Stimulated activated CD4-positive, alpha-beta T cell treated with anti-CD3 and anti-CD28 coated beads, Interleukin-15, amount 100 ng/mL, for 24 hours (primary cell): ENCODE data around the gene KIF5C.
"Not testable (repeated sequence)": the region's sequence is repeated elsewhere in the genome, so short reads cannot be mapped to it uniquely, and the experiment has no call there.

Experiments
- DNase-seq: peaks from one replicate; pipeline ENCODE4 v3.0.0-alpha.2; 2020

Gene KIF5C

DNA sequence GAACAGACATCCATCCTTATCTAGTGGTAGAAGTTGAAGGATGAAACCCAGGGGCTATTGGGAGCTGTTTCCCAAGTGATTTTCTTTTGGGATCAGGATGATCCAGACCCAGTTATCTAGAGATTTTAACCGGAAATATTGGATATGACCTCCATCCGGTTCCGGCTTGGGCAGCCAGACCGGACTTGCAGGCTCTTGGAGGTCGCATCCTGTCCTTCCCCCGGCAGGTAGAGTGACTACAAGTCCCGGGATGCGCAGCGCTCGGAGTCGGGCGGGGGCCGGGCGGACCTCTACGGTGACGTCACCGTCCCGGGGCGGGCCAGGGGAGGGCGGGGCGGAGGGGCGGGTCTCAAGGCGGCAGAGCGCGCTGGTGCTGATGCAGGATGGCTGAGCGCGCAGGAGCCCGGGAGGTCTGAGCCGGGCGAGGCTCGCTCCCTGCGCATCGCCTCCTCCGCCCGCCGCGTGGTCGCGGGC, at the start of gene KIF5C:
Gene KIF5C (plus strand): TSS at position 360 of the 474 bp plus-strand sequence. CDS start 391 bp downstream, outside the sequence.
- DNase-seq, result peak; percentile 93

DNA sequence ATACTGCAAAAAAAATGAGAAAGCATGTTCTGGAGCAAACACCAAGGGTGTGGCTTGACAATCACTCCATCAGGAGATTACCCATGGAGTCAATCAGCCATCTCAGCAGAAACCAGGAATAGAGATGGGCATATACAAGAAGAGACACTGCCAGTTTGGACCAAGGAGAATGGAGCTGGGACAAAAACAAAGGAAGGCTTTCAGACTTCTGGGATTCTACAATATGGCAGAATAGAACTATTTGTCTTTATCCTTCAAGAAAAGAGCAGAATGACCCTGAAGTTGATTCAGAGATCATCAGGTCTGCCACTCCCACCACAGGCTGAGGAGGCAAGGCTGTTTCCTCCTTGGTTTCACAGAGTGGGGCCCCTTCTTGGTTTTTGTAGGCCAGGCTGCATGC, 48.2 kb upstream of the KIF5C start:
- no peak for DNase-seq

DNA sequence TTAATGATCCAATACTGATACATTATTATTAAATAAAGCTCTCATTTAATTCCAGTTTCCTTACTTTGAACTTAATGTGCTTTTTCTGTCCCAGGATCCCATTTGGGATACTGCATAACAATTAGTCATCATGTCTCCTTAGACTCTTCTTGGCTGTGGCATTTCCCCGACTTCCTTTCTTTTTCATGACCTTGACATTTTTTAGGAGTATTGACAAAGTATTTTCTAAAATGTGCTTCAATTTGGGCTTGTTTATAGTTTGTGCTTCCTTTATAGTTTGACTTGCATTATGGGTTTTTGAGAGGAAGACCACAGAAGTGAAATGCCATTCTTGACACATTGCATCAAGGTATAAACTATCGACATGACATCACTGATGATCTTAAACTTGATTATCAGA, 46.1 kb upstream of the KIF5C start:
- DNase-seq, result no peak

DNA sequence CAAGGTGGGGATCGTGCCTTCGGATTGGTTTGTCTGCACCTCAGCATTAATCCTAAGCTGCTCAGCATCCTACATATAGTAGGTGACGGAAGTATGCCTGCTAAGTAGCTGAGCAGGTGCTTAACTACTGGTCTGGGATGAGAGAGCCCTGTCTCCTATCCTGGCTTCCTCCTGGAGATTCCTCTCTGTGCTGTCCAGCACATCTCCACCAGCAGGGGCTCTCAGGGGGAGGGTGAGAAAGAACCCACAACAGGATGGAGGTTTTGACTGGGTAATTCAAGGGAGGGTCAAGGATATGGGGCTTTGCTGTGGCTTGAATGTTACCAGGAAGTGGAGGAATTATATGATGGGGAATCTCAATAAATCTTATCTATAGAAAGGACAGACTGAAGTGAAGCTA, 45.4 kb upstream of the KIF5C start:
- no peak for DNase-seq

DNA sequence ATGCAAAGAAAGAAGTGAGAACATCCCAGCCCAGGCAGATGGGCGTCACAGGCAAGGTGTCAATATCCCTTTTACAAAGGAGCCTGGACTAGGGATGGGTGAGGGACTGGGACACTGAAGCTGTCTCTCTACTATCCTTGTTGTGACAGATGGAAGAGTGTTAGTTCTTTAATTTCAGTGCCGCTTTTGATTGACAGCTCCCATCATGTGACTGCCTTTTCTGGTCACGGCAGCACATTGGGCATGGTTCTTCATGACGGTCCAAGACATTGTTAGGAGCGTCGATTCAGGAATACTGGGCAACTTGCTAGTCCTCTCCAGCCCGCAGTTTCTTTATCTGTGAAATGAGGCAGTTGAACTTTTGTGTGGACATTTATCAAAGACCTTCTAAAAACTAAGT, 42.4 kb upstream of the KIF5C start:
- DNase-seq, result no peak

DNA sequence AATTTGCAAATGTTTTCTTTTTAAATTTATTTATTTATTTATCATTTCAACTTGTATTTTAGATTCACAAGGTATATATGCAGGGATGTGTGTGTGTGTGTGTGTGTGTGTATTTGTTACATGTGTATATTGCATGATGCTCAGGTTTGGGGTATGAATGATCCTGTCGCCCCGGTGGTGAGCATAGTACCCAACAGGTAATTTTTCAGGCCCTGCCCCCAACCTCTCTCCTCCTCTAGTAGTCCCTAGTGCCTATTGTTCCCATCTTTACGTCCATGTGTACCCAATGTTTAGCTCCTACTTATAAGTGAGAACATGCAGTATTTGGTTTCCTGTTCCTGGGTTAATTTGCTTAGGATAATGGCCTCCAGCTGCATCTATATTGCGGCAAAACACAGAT, 33.0 kb upstream of the KIF5C start:
- DNase-seq, result no peak

DNA sequence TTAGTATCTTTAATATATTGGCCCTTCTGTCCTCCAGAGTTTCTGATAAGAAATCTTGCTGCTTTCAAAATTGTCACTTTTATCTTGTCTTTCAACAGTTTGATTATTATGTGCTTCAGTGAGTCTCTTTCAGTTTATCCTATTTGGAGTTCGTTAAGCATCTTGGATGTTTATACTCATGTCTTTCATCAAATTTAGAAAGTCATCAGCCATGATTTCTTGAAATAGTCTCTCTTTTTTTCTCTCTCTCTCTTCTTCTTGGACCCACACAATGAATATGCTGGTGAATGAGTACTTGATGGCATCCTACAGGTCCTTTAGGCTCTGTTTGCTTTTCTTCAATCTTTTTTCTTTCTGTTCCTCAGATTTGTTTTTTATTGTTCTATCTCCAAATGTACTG, 26.9 kb upstream of the KIF5C start:
- no peak for DNase-seq

DNA sequence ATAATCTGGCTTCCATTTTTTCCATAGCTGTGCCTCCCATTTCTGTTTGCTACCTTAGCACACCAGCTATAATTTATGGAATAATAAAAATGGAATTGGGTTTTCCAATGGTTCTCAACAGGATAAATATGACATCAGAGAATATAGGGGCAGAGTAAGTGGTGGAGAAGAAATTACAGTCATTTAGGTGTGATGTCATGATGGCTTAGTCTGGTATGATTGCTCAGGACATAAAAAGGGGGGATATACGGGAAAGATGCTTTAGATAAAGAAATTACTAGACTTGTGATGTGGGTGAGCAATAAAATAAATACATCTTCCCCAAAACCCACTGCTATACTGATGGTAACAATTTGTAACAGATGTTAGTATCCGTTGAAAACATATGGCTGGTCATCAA, 21.6 kb upstream of the KIF5C start:
- DNase-seq, result no peak

DNA sequence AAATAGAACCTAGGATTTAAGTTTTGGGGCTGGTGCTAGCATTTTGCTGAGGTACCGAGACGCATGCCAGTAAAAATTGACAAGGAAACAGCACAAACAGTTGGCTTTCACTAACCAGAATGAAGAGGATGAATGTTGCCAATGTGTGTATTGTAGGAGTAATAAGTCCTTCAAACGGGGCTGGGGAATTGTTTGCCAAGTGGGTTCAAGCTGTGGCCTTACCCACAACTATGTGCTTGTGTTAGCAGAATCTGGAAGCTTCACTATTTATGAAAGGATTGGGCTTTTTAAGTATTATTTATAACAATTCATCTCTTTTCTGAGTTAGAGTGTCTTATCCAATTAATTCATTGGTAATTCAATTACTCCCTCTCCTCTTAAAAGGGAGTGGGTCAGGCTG, 15.0 kb upstream of the KIF5C start:
- no peak for DNase-seq

DNA sequence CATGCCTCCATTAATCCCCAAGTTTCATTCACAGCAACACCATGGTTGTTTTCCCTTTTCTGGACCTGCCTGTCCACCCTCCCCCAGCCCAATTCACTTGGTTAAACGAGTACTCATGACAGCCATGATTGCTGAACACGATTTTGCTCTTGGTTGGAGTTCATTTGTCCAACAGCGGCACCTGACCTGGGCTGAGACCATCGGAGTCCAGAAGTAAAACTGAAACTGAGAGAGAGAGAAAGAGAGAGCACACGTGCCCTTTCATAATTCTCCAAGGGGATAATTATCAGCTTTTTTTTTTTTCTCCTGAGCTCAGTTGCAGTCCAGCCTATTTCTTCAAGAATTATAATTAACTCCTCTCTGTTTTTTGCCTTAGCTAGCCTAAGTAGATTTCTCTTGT, 13.7 kb upstream of the KIF5C start:
- no peak for DNase-seq

DNA sequence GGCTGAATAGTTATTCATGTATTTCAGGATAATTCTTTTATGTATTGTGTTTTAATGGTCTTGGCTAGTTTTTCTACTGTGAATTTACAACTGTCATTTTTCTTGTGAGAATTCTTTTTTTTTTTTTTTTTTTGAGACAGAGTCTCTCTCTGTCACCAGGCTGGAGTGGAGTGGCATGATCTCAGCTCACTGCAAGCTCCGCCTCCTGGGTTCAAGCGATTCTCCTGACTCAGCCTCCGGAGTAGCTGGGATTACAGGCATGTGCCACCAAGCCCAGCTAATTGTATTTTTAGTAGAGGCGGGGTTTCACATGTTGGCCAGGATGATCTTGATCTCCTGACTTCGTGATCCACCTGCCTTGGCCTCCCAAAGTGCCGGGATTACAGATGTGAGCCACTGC, 12.5 kb upstream of the KIF5C start:
- DNase-seq, result not testable (repeated sequence)

DNA sequence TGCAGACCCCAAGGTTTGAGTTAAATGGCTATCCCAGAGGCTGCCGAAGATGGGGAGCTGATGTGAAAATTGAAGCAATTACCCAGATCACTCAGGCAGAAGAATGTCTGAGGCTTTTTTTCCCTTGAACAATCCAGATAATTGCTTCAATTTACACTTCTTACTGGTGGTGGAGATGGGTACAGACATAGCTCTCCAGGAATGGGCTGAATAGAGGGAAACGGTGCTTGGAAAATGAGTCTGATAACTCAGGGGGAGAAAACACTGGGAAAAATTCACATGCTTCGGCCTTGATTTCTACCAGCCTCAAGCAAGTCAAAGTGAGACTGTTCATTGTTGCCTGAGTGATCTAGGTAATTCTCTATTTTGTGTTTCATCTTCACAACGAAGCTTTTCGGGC, 9.5 kb upstream of the KIF5C start:
- no peak for DNase-seq

DNA sequence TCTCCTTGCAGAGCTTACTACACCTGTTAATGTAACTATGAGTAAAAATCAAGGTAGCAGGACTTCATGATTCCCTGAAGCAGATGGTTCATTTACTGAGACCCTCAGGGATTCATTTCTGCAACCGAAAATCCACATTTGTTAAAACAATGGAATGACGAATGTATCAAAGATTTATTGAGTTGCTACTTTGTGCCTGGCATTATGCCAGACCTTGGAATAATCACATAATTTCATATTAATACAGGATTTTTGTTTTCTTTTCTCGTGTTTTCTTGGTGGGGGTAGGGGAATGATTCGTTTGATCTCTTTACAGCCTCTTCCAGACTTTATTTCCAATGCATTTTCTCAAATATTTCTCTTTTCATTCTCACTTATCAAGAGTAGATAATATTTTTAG, 8.9 kb upstream of the KIF5C start:
- no peak for DNase-seq

DNA sequence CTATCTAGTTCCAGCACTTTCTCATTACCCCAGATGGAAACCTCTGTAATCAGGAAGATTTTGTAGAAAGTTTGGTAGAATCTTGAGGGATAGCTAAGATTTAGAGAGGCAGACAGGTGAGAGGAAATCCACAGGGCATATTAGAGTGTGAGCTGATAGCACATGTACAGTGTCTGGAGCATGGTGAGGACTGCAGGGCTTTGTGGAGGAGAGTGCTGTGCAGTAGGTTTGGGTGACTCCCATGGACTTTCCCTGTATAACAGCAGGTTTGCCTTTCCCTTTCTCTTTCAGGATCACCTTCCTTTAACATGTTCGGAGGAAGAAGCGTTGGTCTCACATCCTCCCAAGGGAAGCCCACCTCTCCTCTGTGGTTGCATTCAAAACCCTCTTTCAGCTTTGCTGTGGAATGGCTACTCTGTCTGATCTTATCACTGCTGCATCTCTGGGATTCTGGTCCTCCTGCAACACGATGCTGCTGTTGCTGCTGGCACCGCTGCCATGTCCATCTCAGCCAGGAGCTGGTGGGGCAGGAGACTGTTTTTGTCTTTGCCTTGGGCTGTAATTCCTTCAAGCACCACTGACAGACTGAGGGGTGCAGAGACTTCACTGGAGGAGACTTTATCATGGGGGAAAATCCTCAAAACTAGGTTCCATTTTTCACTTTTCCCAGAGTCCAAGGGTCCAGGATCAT, 7.8 kb upstream of the KIF5C start:
- DNase-seq, result no peak

DNA sequence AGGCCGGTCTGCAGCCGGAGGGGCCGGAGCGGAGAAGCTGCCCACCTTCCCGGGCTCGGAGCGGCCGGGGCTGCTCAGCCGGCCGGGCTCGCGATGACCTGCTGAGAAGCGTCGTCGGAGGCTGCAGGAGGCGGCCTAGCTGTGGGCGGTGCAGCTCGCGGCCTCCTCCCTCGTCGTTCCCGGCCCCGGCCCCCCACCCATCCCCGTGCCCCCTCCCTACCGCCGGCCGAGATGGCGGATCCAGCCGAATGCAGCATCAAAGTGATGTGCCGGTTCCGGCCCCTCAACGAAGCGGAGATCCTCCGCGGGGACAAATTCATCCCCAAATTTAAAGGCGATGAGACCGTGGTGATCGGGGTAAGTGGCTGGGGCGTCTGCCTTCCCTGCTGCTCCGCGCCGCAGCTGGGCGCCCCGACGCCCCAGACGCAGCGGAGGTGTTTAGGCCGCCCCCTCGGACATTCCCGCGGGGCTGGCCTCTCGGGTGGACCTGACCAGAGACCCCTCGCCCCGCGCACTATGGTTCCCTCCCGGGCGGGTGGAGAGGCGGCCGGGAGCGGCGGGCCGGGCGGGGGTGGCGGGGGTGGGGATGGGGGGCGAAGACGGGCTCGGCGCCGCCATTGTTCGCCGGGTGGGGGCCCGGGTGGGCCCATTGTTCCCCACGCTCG, 492 bp downstream of the KIF5C start:
- peak; percentile 33 for DNase-seq

DNA sequence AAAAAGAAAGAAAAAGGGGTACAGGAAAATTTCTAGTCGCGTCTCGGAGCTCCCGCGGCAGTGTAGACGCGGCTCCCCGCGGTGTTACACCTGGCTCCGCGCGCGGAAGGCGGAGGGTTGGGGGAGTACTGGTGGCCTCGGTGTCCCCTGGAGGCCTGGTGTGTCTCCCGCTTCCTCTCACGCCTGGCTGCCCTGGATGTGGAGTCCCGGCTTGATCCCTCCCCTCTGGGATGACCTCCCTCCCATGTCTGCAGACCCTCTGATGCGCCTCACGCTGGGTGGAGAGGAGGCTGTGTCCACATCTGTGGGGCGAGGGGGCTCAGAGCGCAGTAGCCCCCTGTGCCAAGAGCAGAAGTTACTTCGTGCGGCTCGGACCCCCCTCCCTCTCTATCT, 1.2 kb downstream of the KIF5C start:
- peak; percentile 37 for DNase-seq

DNA sequence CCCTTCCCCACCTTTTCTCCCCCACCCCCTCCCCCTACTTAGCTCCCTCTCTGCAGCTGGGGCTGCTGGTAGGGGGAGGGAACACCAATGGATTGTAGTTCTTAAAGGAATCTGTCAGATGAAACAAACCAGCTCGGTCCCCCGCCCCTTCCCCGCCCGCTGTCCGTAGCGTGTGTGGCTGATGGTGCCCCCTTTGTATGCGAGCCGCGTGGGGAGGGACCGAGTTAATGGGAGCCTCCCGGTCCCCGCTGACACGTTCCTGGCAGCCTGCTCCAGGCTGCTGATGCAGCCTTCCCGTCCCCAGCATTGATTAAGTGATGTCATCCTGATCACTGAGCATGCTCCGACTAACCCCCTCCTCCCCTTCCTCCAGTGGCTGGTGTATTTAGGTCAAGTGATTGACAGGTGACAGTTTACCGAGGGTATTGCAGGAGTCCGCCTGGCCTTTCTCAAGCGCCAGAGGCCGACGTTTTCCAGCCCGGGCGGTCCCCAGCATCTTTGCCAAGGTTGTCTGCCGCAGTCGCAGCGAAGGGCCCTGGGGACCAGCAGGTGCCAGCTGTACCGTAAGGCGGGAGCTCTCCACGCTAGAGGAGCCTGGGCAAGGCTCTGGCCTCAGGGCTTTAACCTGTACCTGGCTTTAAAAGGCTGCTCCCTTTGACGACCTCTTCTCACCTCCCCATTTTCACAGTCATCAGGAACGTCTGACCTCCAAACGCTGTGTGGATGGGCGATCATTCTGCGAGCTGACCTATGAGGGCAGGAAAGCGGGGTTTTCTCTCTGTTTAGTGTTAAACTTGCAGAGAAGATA, 1.8 kb downstream of the KIF5C start:
- peak; percentile 61 for DNase-seq

DNA sequence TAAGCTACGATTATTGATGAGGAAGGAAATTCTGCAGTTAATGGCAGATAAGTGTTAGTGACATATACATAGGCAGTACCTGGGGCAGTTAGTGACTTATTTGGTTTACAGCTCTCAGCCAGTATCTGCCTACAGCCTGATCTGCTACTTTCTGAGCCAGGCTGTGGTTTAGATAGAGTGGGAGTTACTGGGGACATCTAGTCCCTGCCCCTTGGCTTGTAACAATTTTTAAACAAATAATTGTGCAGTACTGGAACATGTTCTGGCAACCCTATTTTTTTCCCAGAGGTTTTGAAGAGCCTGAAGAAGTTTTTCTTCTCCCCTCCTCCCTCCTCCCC, 2.3 kb downstream of the KIF5C start:
- DNase-seq, result no peak

DNA sequence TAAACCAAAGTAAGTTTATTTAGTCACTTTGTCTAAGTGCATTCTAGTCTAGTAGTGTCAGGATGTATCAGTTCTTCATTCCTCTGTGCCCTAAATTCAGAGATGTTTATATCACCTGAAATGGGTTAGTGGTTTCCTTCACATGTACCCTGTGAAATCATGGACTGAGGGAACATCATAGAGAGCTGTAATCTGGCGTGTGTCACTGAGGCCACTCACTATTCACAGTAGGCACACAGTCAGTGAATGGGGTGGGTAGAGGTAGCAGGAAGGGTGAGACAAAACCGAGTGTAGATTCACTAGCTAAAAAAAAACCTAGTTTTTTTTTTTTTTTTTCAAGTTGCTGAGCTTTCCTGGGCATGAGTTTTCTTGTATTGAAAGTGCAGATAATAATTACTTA, 5.6 kb downstream of the KIF5C start:
- DNase-seq, result no peak

DNA sequence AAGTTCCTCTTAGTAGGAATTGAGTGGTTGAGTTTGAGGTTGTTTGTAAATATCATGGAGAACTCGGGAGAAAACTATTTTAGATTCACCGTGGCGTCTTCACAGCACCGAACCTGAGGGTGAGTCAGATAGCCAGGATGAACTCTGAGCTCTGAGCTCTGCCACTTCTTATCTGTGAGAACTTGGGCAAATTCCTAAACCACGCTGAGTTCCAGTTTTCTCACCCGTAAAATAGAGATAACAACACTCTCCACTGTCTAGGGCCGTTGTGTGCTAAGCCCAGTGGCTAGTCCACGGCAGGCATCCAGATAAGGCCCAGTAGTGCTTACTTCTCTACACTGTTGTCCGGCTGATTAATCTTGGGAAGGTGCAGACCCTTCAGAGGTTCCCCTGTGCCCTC, 7.0 kb downstream of the KIF5C start:
- DNase-seq, result no peak

DNA sequence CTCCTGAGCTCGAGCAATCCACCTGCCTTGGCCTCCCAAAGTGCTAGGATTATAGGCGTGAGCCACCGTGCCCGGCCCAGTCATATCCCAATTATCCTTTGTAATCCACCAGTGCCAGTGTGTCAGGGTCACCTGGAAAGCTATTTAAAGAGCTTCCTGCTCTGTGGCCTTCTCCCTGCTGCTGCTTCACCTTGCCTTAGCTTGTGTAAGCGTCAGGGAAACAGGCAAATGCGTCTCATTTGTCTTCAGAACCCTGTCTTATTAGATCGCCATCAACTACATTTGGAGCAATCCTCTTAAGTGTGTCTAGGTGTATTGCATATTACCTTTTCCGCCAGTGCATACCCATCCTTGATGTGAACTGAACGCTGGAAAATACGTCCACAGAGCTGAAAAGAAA, 10.2 kb downstream of the KIF5C start:
- DNase-seq, result no peak

DNA sequence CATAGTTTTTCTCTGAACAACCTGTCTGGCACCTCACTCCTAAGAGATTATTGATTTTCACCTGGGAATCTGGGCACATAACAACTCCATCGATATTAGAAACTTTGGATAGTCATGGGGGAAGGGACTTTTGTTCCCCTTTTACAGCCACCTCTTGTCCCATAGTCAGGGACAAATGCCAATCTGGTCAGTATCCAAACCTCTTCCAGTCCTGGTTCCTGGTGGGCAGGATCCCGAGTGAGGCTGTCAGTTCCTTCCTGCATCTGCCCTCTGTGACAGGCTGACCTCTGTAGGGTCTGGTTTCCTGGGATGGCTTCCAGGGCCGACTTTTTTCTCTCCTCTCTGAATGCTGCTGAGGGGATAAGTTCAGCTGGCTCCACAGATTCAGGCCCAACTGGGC, 11.0 kb downstream of the KIF5C start:
- DNase-seq, result no peak

DNA sequence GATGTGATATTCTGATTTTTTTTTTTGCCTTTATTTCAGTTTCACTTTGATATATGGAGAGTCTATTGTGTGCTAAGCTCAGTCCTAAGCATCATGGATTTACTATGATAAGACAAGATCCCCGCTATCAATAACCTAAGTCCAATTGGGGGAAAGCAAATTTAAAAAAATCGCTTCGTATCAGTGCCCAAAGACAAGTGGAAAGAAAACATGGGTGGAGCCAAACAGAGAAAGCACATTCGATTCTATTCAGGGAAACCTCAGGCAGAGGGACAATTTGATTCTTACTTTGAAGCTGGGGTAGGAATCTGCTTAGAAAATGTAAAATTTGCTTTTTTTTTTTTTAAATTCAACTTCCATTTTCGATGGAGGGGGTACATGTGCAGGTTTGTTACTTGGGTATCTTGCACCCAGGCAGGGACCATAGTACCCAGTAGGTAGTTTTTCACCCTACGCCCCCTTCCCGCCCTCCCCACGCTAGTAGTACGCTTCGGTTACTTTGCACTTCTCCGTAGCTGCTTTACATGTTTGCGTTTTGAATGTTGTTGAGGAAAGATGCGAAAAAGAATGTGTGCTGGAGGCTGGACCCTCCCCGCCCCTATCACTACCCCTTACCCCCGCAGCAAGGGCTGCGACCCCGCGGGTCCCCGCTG, 12.4 kb downstream of the KIF5C start:
- DNase-seq, result no peak
